SK-N-DZ (cell line): ENCODE data around the gene SMCO3. TPM values are rescaled to one million over a fixed set of nuclear protein-coding genes. Genes with fewer than 3 reads are reported as not detected.

ENCODE experiments used
- DNase-seq: peaks from one replicate; pipeline ENCODE4 v3.0.0-alpha.2; 2015; ENCODE audit warnings: low spot score
- polyA plus RNA-seq, 2 experiments: library from polyadenylated mRNA; depleted of rRNA; stranded (reverse); fragments of >200 nt; gene quantifications; 2 replicates each; pipeline ENCODE4 v1.2.3, GENCODE V29; 2014

SMCO3 gene
- not detected in 2 replicates for polyA plus RNA-seq (2014; cell fraction: cytosol; rRNA removed)
- polyA plus RNA-seq (2014; cell fraction: nucleus; rRNA removed) = not detected in 2 replicates

DNA sequence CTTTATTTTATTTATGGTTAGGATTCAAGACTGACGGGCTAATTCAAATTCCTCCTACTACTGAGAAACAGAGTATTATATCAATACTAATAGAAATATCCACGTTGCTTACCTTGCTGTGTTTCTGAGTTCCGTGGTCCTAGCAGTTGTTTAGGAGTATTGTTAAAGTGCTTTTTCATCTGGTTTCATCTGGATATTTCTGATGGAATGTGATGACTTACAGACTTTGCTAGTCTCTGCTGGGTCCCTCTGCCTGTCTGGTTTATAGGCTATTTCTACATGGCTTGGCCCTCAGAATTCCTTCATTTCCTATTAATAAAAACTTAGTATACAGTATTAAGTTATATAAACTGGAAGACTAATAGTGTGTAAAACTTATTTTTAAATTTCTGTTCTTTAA, at the start of gene SMCO3:
Gene SMCO3 (minus strand): TSS at position 169 of the 400 bp plus-strand sequence. CDS start 7,502 bp downstream, outside the sequence.
- no peak for DNase-seq

DNA sequence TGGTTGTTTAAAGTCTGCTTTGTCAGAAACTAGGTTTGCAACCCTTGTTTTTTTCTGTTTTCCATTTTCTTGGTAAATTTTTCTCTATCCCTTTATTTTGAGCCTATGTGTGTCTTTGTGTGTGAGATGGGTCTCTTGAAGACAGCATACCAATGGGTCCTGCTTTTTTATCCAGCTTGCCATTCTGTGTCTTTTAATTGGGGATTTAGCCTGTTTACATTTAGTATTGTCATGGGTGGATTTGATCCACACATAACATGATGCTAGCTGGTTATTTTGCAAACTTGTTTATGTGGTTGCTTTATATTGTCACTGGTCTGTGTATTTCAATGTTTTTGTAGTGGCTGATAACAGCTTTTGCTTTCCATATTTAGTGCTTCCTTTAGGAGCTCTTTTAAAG, 46.5 kb upstream of the SMCO3 start:
- no peak for DNase-seq

DNA sequence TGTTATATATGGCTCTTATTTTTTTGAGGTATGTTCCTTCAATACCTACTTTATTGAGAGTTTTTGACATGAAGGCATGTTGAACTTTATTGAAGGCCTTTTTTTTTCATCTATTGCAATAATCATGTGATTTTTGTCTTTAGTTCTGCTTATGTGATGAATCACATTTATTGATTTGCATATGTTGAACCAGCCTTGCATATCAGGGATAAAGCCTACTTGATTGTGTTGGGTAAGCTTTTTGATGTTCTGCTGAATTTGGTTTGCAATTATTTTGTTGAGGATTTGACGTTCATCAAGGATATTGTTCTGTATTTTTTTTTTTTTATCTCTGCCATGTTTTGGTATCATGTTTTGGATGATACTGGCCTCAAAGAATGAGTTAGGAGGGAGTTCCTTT, 44.5 kb upstream of the SMCO3 start:
- no peak for DNase-seq

DNA sequence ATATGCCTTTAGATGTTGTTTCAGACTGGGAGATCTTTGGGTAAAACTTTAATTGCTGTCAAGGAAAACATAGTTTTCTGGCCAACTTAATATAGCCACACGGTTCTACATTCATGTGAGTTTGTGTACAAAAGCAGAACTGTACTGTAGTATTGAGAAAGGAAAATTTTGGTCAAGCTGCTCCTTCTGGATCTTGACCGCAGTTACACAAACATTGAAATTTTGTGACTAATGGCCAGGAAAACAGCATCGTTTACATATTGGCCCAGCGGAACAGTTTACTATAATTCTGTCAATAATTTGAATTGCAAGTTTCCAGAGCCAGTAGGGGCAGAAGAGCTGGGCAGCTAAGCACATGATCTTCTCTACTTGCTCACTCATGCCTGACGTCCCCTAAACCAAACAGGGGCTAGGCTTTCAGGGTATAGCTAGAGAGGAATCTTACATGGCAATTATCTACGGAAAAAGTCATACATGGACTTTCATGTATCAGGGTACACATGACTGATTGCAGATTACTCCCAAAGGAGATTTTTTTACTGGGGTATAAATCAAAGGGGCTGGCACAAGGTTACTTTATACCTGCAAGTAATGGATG, 40.7 kb upstream of the SMCO3 start:
- DNase-seq = no peak

DNA sequence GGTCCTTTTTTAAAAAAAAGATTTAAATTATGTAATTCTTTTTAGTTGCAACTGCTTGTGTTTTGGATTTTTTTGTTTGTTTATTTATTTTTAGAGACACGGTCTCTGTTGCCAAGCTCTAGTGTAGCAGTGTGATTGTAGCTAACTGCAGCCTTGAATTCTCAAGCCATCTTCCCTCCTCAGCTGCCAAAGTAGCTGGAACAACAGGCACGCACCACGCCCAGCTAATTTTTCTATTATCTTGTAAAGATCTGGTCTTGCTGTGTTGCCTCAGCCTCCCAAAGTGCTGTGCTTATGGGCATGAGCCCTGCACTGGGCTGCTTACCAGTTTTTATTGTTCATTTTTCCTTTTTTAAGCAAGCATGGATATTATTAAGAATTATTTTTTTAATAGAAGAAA, 40.0 kb upstream of the SMCO3 start:
- peak; percentile 69 for DNase-seq

DNA sequence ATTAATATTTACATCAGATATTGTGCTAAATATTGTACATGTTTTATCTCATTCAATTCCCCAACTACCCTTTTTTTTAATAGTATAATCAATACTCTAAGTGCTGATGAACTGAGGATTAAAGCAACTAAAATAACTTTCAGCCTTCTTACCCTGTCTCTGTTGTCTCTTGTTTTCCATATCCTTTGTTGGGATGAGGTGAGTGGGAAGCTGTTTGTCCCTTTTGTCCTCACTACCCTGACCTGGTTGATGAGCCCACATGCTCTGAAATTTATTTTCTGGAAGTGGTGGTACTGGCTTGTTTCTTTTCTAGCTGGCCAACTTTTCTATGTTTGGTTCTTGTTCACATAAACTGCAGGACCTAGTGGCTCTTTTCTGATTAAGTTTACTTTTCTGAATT, 38.9 kb upstream of the SMCO3 start:
- no peak for DNase-seq

DNA sequence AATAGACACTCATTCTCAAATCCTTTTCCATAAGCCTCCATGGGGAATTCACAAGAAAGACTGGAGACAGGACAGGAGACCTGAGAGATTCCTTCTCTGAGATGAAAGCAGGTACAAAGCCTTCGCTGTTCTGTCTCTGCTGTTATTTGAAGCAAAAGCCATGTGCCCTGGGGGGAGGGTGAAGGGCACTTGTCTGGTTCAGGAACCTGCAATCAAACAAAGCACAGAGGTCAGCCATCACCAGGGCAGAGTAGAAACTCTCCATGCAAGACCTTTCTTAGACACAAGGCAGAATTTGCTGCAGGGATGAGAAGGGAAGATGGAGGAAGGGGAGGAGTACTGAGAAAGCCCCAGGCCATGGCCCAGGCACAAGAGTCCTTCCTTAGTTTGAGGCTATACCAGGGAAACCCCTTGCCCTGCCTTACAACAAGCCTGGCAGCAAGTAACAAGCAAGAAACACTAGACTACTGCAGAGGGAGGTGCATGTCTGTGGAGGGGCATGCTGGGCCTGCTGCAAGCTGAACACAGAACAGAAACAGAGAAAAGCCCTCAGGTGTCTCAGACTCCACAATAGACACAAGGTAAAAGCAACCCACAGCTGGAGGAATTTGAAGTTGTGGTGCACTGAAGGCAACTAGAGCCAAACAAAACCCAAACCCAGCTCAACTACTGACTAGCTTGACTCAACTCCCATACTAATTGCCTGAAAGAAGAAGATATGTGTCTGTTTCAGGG, 37.1 kb upstream of the SMCO3 start:
- no peak for DNase-seq

DNA sequence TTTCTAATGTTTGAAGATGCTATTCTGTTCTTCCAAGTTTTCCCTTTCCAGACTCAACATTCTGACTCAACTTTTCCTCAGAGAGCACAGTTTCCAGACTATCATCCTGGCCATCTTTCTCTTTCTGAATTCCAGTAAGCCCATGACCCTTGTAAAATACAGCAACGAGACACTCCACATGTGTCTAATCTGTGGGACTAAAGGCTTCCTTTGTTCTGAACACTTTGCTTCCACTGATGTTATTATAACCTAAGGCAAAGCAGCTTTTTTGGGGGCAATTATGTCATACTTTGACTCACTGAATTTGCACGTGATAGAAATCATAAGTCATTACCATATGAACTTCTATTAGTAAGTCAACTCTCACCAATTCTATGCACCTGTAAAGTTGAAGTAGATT, 35.7 kb upstream of the SMCO3 start:
- DNase-seq = no peak

DNA sequence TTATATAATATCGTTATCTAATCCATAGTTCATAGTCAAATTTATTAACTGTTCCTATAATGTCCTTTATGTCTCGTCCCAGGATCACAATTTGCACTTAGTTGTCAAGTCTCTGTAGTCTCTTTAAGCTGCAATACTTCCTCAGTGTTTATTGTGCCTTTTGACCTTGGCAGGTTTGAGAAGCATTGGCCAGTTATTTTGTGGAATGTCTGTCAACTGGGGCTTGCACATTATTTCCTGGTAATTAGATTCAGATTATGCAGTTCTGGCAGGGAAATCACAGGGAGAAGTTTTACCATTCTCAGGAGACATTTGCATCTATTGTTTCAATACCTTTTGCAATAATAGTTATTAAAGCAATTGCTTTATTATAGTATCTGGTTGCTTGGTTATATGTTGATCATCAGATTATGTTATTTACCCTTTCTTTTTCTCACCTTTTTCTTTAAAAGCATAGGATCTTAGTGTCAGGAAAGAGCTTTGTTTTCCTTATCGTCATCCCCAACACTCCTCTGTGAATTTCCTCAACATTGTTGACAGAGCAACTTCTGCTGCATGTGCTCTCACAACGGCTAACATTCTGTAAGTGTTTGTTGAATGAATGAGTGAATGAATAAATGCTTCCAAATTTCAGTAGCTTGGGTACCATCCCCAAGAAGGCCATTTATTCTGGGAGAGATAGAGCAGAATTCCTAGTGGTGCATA, 33.0 kb upstream of the SMCO3 start:
- no peak for DNase-seq

DNA sequence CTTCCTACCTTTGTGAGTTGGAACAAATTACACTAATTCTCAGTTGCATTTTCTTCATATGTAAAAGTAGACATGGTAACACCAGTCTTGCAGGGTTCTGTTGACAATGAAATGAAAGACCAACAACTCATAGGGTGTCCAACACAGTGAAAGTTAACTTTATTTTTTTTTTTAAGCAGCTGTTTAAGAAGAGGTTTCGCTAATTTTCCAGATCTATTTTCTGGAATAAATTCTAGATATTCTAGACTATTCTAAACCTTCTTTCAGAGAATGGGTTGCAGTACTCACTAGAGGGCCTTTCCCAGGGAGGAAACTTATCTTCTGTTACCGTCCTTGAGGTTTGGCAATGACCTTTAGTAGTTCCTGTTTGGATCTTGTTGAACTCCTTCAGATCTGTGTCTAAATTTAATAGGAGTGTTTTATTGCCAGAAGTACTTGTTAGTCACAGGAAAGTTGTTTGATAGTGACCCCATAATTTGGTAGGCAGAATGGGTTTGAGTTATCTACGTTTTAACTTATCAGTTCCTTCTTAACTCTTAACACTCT, 32.1 kb upstream of the SMCO3 start:
- no peak for DNase-seq

DNA sequence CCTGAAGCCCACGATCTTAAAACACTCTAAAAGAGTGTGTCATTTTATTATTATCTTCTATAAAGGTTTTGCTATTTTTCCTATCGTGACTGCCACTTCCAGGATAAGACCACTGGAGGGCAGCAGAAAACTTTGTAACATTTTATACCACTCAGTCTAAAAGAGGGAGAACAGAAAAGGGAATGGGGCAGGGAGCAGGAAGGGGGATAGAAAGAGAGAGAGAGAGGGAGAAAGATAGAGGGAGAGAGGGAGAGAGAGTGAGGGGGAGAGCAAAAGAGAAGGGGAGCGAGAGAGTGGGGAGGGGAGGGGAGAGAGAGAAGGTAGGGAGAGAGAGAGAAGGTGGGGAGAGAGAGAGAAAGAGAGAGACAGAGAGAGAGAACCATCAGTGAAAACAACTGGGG, 31.4 kb upstream of the SMCO3 start:
- peak; percentile 69 for DNase-seq

DNA sequence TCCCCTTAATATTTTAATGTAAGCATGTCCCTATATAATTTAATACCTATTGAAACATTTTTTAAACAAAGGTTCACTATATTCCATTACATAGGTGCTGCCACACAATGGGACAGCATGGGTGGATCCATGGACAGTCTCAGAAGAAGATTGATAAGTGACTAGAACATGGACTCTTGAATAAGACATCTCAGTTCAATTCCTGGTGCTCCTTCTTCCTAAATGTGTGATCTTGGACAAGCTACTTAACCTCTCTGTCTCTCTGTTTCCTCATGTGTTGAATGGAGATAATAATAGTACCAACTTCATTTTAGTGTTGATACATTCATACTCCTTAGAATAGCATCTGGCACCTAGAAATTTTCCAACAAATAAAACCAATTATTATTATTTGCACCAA, 30.4 kb upstream of the SMCO3 start:
- DNase-seq = no peak

DNA sequence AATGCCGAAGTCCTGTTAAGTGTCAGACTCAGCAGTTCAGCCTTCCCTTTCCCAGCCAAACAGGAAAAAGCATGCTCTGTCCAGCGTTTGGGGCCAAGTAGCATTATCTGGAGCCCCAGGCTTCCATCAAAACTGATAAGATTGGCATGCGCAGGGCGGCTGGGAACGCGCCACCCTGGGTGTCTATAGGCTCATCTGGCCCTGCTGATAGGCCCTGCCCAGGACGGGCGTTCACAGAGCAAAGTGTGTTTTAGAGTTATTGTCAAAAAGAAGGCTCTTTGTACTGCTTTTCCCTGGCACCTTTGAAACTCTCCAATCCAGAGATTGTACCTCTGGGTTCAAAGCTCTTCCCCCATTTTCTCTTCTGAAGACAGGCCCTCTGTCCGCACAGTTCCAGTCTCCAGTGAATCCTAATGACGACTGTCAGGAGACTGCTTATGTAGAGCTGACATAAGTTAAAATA, 29.5 kb upstream of the SMCO3 start, which contains the start of gene ART4:
Gene ART4 (minus strand): TSS at position 102 of the 463 bp plus-strand sequence. CDS start 413 bp downstream, outside the sequence.
- DNase-seq = no peak

DNA sequence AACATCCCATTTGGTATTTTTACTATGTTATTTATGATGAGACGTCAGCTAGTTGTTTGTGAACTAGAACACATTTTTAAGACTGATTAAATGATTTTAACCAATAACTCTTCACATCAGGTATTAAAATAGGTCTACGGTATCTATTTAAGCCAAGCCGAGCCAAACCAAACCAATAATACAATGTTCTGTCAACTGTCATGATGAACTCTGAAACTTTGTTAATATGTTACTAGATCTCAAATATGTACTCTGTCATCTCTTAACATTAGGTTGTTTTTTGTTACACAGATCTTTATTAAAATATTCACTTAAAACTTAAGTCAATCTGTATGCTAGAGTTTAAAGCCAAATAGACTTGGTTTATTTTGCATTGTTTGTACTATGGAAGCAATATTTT, 28.3 kb upstream of the SMCO3 start:
- DNase-seq = no peak

DNA sequence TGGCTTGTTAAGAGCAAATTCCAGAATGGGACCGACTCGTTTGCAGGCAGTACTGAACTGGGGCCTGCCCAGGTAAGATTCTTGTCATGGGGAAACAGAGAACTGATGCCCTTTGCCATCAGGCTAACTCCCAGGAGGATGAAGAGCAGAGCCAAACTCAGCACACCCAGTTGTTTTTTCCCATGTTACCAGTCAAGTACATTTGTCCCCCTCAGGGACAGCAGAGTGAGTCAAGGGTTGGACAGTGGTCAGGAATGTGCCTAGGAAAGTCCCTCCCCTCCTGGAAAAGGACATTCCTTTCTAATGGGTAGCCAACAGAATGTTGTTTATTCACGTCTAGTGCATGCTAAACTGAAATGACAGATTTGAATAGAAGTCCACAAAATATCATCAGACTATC, 27.8 kb upstream of the SMCO3 start:
- DNase-seq = no peak

DNA sequence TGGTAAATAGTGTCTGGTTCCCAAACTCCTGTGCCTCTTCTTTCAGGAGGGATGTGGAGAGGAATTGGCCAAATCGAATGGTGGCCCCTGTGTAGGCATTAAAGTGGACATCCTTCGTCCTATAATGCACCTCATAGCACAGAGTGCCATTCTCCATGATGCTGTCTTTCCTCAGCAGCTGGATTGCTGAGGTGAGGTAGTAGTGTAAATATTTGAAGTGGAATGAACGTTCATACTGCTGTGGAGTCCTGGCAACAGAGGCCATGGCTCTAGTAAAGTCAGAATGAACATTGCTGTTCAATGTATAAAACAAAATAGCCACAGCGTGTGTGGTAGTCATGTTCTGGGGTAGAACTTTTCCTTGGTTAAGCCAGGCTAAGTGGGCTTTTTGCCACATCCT, 26.6 kb upstream of the SMCO3 start:
- no peak for DNase-seq

DNA sequence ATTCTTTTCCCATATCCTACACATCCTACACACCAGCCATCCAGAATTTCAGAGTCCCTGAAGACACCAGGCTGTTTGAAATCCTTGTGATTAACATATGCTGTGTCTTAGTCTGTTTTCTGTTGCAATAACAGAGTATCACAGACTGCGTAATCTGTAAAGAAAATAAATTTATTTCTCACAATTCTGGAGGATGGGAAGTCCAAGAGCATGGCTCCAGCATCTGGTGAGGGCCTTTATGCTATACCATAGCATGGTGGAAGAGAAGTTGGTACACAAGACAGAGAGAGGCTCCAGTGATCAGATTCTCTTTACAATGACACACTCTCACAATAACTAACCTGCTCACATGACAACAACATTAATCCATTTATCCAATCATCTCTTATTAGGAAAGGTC, 25.3 kb upstream of the SMCO3 start:
- no peak for DNase-seq

DNA sequence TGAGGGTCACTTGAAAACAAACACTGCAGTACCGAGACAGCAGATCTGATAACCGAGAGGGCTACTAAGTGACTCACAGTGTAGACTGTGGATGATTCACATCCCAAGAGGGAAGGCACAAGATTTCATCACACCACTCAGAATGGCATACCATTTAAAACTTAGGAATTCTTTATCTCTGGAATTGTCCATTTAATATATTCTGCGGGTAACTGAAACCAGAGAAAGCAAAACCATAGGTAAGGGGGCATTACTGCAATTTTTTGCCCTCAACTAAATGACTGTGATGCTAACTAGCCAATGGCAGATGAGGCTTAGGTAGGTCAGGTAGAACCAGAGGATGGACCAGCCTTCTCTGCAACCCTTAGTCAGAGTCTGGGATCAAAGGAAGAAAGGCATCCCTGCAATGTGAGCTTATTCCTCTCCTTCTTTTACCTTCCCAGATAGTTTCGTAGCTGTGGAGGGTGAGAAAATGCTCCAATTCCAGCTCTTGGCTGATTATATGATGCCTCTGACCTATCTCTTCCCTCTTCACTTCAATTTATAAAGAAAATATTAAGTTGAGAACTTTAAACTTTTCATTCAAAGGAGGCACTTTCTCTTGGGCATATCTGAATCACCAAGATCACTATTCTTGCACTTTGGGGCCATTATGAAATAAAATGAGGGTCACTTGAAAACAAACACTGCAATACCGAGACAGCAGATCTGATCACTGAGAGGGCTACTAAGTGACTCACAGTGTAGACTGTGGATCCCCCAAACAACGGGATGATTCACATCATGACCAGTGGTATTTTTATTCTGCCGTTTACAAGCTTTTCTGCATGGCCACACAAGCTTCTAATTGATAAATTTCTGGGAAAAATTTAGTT, 22.6 kb upstream of the SMCO3 start:
- no peak for DNase-seq

DNA sequence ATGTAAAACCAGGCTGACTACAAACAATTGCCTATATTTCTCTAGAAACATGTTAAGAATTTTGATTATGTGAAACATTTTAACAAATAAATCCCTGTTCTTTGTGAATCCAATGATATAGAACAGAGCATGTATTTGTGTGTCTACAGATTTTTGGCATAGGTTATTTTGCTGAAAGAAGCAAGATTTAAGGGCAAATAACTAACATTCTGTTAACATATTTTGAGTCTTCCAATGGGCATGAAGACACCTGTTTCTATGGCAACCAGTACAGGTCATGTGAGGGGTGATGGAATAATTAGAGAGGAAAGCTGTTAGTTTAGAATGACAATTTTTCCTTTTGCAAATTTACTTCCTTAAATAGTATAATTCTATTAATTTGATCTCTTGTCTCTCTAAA, 20.5 kb upstream of the SMCO3 start:
- no peak for DNase-seq

DNA sequence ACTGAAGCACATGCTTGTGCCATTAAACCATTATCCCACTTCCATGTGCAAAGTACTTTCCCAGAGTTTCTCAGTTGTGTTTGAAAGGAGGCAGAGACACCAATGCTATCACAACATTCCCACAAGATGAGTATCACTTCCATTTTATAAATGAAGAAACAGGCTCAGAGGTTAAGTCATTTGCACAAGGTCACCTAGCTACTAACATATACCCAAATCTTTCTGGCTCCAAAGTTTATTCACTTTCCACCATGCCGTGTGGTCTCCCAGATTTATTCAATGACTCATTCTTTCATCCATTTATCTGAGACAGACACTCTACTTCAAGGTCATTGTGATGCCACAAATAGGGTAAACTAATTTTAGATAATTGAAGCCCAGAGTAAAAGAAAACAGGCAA, 20.0 kb upstream of the SMCO3 start:
- no peak for DNase-seq

DNA sequence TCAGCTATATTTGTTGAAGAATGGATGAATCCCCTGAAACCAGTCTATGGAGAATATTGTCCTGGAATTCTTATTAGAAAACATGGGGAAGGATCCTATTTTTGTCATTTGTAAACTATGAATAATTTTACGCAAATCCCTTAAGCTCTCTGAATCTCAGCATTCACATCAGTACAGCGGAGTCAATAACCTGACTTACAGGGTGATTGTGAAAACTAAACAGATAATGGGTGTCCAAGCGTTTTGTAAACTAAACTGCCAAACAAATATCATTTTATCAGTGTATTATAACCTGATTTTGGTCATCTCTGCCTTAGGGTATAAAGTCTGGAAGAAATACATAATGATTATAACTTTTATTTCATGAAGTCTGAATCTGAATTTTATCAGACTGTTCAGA, 19.4 kb upstream of the SMCO3 start:
- no peak for DNase-seq
